Vagina (tissue), 2 donors: ENCODE results near the gene MAML3. TPM values are rescaled to one million over a fixed set of nuclear protein-coding genes. Genes with fewer than 3 reads are reported as not detected.
A peak's percentile ranks its signal among the peaks of the same experiment; 100 is the strongest.

Source experiments
- DNase-seq, 2 donors: peaks; one replicate each; pipeline ENCODE4 v3.0.0-alpha.2; 2017; ENCODE audit errors: extremely low spot score in 2 of 2
- H3K27ac ChIP-seq: fragments of 200-600 bp; sonication (generic); one replicate; pipeline ENCODE4 v1.5.1; 2019
- H3K27me3 ChIP-seq: fragments of 200-600 bp; sonication (generic); one replicate; pipeline ENCODE4 v1.5.1; 2019
- H3K36me3 ChIP-seq, 2 donors: fragments of 200-600 bp; sonication (generic); one replicate each; pipeline ENCODE4 v1.5.1; 2017 to 2019
- H3K4me1 ChIP-seq: fragments of 200-600 bp; sonication (generic); one replicate; pipeline ENCODE4 v1.5.1; 2019
- H3K4me3 ChIP-seq, 2 donors: fragments of 200-600 bp; sonication (generic); 1 replicate in 1 of 2; 2 replicates in 1 of 2; pipeline ENCODE4 v1.5.1; 2016 to 2019
- H3K9me3 ChIP-seq: fragments of 200-600 bp; sonication (generic); one replicate; pipeline ENCODE4 v1.5.1; 2019
- POLR2A ChIP-seq, 2 donors: fragments of 450-650 bp; IDR thresholded peaks; one replicate each; pipeline ENCODE4 v1.6.1; 2017; ENCODE audit warnings: antibody characterized with exemption in 2 of 2, mild to moderate bottlenecking in 2 of 2, moderate library complexity in 2 of 2
- POLR2AphosphoS5 ChIP-seq, 2 donors: sonication (generic); formaldehyde crosslinking; IDR thresholded peaks; one replicate each; pipeline ENCODE4 v1.9.0; 2017; ENCODE audit warnings: antibody characterized with exemption in 2 of 2, mild to moderate bottlenecking in 2 of 2, low read depth in 1 of 2; ENCODE audit not compliant: insufficient read depth in 1 of 2
- intact Hi-C: fragments of 100-400 bp; cut with DNase I; formaldehyde crosslinking; loops from one replicate; pipeline ENCODE4 v1.15.1; 2023
- total RNA-seq: library from RNA; depleted of rRNA; stranded (reverse); fragments of >200 nt; gene quantifications from one replicate; pipeline ENCODE4 v1.2.3, GENCODE V29; 2016
- TF ChIP-seq, protein P1 (sequence below), 3 experiments: fragments of 450-650 bp in 2 of 3; fragments of 200-600 bp in 1 of 3; sonication (generic) in 1 of 3; IDR thresholded peaks; one replicate each; pipeline ENCODE4 v1.5.1; 2017 to 2019; ENCODE audit warnings: antibody characterized with exemption in 3 of 3, mild to moderate bottlenecking in 2 of 3, moderate library complexity in 2 of 3

MAML3 gene
- total RNA-seq, 1 donor from 2014 or later, result 16.2 TPM

DNA sequence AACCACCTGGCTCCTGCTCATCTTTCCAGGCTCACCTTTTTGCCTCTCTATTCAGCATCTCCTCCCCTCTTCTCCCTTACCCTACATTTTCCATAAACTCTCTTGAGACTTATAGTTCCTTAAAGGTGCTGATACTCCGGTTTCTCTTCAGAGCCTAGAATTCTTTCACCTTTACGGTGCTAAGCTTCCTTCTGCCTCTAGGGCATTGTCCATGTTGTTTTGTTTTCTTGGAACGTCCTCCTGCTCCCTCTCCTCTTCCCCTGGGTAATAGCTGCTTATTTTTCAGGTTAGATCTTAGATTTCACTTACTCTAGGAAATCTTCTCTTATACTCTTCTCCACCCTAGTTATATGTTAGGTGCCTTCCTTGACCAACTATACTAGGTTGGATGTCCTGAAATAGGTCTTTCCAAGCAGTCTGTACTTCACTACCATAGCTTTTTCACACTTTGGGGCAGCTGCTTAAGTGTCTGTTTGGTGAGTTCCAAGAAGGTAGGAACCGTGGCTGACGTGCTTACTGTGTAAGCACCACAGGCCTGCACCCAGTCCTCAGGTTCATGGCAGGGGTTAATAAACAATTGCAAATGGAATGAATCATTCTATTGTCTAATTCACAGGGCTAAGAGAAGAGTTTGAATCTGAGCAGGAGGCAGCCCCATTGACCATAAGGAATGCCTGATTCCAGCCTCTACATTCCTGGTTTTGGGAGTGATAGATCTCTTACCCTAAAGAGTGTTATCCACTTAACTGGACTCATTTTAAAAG lies 260.8 kb downstream of the MAML3 start:
- Histone ChIP-seq H3K9me3 (no peaks in the 10 kb centered on the region), H3K36me3 (peaks cover 0 to 3% of the 10 kb centered on the region in 2 donors), H3K4me1 (peaks cover 27% of the 10 kb centered on the region), H3K27ac (no peak overlapping the region), H3K27me3 (no peaks in the 10 kb centered on the region), H3K4me3 (no peak overlapping the region)
- TF ChIP-seq POLR2AphosphoS5 (IDR thresholded peaks at IDR 0.05; ENCODE audit: insufficient read depth in 1 of 2, low read depth in 1 of 2), result no peak
- TF ChIP-seq, protein P1, sequence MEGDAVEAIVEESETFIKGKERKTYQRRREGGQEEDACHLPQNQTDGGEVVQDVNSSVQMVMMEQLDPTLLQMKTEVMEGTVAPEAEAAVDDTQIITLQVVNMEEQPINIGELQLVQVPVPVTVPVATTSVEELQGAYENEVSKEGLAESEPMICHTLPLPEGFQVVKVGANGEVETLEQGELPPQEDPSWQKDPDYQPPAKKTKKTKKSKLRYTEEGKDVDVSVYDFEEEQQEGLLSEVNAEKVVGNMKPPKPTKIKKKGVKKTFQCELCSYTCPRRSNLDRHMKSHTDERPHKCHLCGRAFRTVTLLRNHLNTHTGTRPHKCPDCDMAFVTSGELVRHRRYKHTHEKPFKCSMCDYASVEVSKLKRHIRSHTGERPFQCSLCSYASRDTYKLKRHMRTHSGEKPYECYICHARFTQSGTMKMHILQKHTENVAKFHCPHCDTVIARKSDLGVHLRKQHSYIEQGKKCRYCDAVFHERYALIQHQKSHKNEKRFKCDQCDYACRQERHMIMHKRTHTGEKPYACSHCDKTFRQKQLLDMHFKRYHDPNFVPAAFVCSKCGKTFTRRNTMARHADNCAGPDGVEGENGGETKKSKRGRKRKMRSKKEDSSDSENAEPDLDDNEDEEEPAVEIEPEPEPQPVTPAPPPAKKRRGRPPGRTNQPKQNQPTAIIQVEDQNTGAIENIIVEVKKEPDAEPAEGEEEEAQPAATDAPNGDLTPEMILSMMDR (IDR thresholded peaks at IDR 0.05), result no peak
- no peak for TF ChIP-seq POLR2A (IDR thresholded peaks at IDR 0.05)
- intact Hi-C loops, result no loop called here
- DNase-seq, result no peak

DNA sequence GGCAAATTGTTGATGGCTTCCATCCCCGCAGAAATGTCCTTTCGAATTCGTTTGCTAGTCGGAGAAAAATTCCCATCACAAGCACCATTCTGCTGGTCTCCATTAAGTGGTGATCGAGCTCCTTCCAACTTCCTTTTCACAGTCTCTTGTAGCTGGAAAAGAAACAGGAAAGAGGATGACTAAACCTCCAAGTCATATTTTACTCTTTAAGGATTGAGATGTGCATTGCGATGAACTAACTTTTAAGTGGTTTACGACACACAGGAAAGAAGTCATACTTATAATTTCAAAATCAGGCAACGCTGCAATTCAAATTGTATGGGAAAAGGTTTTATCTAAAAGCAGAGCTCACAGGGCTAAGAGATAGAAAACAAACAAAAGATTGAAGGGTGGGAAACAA lies 263.2 kb downstream of the MAML3 start:
- no peaks in the 10 kb centered on the region for H3K9me3 ChIP-seq
- intact Hi-C loops, result no loop called here
- H3K4me3 ChIP-seq, result no peak overlapping the region
- H3K27me3 ChIP-seq, result no peaks in the 10 kb centered on the region
- H3K4me1 ChIP-seq, result peaks cover 41% of the 10 kb centered on the region
- H3K27ac ChIP-seq, result no peak overlapping the region
- H3K36me3 ChIP-seq, result peaks cover 0 to 3% of the 10 kb centered on the region in 2 donors
- TF ChIP-seq, protein P1 (IDR thresholded peaks at IDR 0.05), result no peak
- no peak for TF ChIP-seq POLR2A (IDR thresholded peaks at IDR 0.05)
- TF ChIP-seq POLR2AphosphoS5 (IDR thresholded peaks at IDR 0.05; ENCODE audit: insufficient read depth in 1 of 2, low read depth in 1 of 2), result no peak
- DNase-seq, result no peak

DNA sequence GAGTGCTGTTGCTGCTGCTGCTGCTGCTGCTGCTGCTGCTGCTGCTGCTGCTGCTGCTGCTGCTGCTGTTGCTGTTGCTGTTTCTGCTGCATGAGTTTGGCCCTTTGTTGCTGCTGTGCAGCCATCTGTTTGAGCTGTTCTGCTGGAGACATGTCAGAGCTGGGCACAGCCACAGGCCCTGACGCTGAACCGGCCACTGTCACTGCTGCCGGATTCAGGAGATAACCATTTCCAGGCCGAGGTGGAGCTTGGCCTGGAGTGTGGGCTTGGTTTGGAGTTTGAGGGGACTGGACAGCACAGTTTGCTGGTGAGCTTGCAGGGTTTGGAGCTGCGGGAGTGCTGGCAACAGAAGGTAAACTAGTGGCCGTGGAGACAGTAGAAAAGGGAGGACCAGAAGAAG lies 264.1 kb downstream of the MAML3 start:
- intact Hi-C loops, result no loop called here
- no peak overlapping the region for H3K4me3 ChIP-seq
- DNase-seq, result no peak
- no peak overlapping the region for H3K27ac ChIP-seq
- no peaks in the 10 kb centered on the region for H3K9me3 ChIP-seq
- peaks cover 0 to 3% of the 10 kb centered on the region in 2 donors for H3K36me3 ChIP-seq
- H3K4me1 ChIP-seq, result peaks cover 41% of the 10 kb centered on the region
- TF ChIP-seq POLR2A (IDR thresholded peaks at IDR 0.05), result no peak
- no peak for TF ChIP-seq POLR2AphosphoS5 (IDR thresholded peaks at IDR 0.05; ENCODE audit: insufficient read depth in 1 of 2, low read depth in 1 of 2)
- TF ChIP-seq, protein P1 (IDR thresholded peaks at IDR 0.05), result no peak
- no peaks in the 10 kb centered on the region for H3K27me3 ChIP-seq

DNA sequence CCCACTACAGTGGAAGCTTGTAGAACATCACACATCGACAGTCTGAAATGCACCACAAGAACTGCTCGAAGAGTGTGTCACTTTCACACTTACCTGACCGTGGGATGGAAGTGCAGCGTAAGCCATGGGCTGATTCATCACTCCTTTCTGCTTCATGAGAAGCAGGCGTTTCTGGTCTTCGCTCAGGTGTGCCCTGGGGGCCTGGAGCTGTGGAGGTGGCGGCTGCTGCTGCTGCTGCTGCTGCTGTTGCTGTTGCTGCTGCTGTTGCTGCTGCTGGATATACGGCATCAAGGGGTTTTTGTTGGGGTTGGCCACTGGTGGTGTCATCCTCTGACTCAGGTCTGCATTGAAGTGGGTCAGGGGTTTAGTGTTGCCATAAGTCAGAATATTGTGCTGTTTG lies 264.7 kb downstream of the MAML3 start:
- intact Hi-C loops, result no loop called here
- Histone ChIP-seq H3K4me3 (no peak overlapping the region), H3K27ac (no peak overlapping the region), H3K36me3 (peaks cover 0 to 3% of the 10 kb centered on the region in 2 donors), H3K27me3 (no peaks in the 10 kb centered on the region), H3K4me1 (peaks cover 41% of the 10 kb centered on the region), H3K9me3 (no peaks in the 10 kb centered on the region)
- TF ChIP-seq POLR2AphosphoS5 (IDR thresholded peaks at IDR 0.05; ENCODE audit: insufficient read depth in 1 of 2, low read depth in 1 of 2) (peak in 1 of 2 donors; percentile 22), POLR2A (IDR thresholded peaks at IDR 0.05) (no peak)
- DNase-seq, result no peak

DNA sequence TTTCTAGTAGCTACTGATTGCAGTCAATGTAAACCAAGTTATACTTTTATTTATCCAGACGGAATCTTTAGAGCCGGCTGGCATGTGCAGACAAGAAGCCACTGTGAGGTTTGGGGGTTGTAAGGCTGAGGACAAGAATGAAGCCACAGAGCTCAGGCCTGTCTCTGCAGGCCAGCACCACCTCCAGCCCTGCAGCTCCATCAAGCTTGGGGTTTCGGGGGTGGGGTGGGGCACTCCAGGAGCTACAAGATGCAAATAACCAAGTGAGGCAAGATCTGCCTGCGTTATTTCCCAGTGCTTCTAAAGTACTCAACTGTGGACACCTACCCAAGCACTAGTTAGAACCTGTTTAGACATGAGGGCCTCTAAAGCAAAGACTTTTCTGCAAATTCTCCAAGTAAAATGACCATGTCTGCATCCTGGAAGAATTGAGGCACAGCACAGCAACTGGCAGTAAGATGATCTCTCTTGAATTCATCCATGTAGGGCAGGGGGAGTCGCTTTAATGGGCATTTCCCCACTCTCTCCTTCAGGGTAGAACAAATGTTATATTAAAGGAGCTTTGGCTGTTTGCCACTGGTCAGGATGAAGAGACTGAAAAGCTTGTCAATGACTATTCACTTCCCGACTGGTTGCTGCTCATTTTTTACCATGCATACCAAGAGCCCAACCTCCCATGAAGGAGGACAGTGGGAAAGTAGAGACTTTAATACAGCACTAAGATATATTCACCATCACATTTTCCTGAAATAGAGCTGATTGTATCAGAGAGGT lies 265.8 kb downstream of the MAML3 start:
- Histone ChIP-seq H3K27me3 (no peaks in the 10 kb centered on the region), H3K36me3 (peaks cover 0 to 3% of the 10 kb centered on the region in 2 donors), H3K4me3 (no peak overlapping the region), H3K27ac (peak overlapping the region; percentile 30), H3K9me3 (no peaks in the 10 kb centered on the region), H3K4me1 (peaks cover 41% of the 10 kb centered on the region)
- TF ChIP-seq POLR2AphosphoS5 (IDR thresholded peaks at IDR 0.05; ENCODE audit: insufficient read depth in 1 of 2, low read depth in 1 of 2) (no peak), POLR2A (IDR thresholded peaks at IDR 0.05) (no peak)
- TF ChIP-seq, protein P1 (IDR thresholded peaks at IDR 0.05), result no peak
- intact Hi-C loops, result no loop called here
- DNase-seq, result no peak
